LoVo (cell line): ENCODE measurements around the gene RGS3.

ENCODE experiments used
- DNase-seq: peaks from one replicate; pipeline ENCODE4 v3.0.0-alpha.2; 2016; ENCODE audit warnings: low spot score

RGS3 gene

GRCh38 chr9:113600871-113601614 lies 137.5 kb downstream of the RGS3 start:
- DNase-seq = no peak

- DNase-seq = no peak
These were observed 138.1 kb downstream of the RGS3 start for GRCh38 chr9:113601656-113602055.

GRCh38 chr9:113602126-113603047 lies 138.9 kb downstream of the RGS3 start:
- DNase-seq = no peak

GRCh38 chr9:113603048-113603375 lies 139.5 kb downstream of the RGS3 start:
- DNase-seq = no peak

GRCh38 chr9:113603773-113604172 lies 140.2 kb downstream of the RGS3 start:
- no peak for DNase-seq

- DNase-seq = no peak
These were observed 140.9 kb downstream of the RGS3 start for GRCh38 chr9:113604393-113604792.

- no peak for DNase-seq
These were observed 143.0 kb downstream of the RGS3 start for GRCh38 chr9:113606510-113606909.

GRCh38 chr9:113608082-113608685 lies 144.7 kb downstream of the RGS3 start:
- DNase-seq = no peak

GRCh38 chr9:113609562-113610318 lies 146.2 kb downstream of the RGS3 start:
- DNase-seq = no peak

GRCh38 chr9:113611461-113612215 lies 148.1 kb downstream of the RGS3 start:
- no peak for DNase-seq

- no peak for DNase-seq
These were observed 148.8 kb downstream of the RGS3 start for GRCh38 chr9:113612216-113612747.

GRCh38 chr9:113612828-113613227 lies 149.3 kb downstream of the RGS3 start:
- no peak for DNase-seq

- no peak for DNase-seq
These were observed 150.4 kb downstream of the RGS3 start for GRCh38 chr9:113613815-113614413.

- no peak for DNase-seq
These were observed 151.5 kb downstream of the RGS3 start for GRCh38 chr9:113614843-113615648.

GRCh38 chr9:113616116-113616515 lies 152.6 kb downstream of the RGS3 start:
- no peak for DNase-seq

GRCh38 chr9:113616621-113617496 lies 153.3 kb downstream of the RGS3 start:
- DNase-seq = no peak

- DNase-seq = no peak
These were observed 154.0 kb downstream of the RGS3 start for GRCh38 chr9:113617550-113617949.

GRCh38 chr9:113618836-113619490 lies 155.4 kb downstream of the RGS3 start:
- DNase-seq = no peak
